Cerebellar nuclear complex (tissue), 1 donor: ENCODE results near the gene COLGALT1.
"Not testable (repeated sequence)": the region's sequence is repeated elsewhere in the genome, so short reads cannot be mapped to it uniquely, and the experiment has no call there.

Source experiments
- DNase-seq, 2 experiments: peaks; one replicate each; lab custom pipeline; 2025; lab: John Stamatoyannopoulos, UW

The COLGALT1 gene

GRCh38 chr19:17560205-17560595 is 4.8 kb downstream of the COLGALT1 start:
- no peak for DNase-seq

DNA sequence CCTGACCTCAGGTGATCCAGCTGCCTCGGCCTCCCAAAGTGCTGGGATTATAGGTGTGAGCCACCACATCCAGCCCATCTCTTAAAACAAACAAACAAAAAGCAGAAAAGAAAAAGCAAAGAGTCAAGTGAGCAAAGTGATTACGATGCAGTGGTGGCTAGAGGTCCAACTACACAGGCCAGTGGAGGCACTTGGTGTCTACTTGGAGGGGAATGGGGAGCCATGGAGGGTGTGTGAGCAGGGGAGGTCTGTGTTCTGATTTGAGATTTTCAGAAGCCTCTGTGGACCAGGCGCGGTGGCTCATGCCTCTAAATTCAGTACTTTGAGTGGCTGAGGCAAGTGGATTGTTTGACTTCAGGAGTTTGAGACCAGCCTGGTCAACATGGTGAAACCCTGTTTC is 6.6 kb downstream of the COLGALT1 start:
- DNase-seq, result no peak

- DNase-seq, result no peak
Measured at GRCh38 chr19:17562561-17562960, 7.1 kb downstream of the COLGALT1 start.

DNA sequence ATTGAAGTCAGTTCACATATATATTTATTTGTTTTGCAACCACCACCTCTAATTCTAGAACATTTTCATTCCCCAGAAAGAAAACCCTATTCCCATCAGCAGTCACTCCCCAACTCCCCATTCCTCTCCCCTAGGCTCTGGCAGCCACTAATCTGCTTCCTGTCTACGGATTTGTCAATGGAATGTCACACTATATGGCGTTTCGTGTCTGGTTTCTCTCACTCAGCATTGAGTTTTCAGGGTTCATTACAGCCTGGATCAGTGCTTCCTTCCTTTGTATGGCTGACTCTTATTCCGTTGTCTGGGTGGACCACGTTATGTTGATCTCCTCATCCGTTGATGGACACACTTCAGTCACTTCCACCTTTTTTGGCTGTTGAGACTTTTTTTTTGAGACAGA is 9.3 kb downstream of the COLGALT1 start:
- DNase-seq, result no peak

GRCh38 chr19:17565611-17566010 is 10.2 kb downstream of the COLGALT1 start:
- no peak for DNase-seq

DNA sequence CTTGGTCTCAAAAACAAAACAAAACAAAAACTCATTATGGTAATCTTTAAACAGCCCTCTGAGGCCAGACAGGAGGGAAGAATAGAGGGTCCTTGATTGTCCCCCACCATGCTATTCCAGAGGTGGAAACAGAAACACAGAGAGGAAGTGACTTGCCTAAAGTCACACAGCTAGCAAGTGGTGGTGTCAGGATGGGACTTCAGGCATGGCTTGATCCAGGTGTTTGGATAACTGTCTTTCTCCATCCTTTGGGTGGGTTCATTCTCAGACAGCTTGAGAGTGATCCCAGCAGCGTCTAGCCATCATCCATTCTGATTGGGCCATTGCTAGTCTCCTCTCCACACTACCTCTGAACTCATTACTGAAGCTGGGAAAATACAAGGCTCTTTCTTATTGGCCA is 12.5 kb downstream of the COLGALT1 start:
- no peak for DNase-seq

GRCh38 chr19:17570291-17570690 is 14.8 kb downstream of the COLGALT1 start:
- DNase-seq, result not testable (repeated sequence)

- DNase-seq, result no peak
Measured at GRCh38 chr19:17570791-17571190, 15.3 kb downstream of the COLGALT1 start.

DNA sequence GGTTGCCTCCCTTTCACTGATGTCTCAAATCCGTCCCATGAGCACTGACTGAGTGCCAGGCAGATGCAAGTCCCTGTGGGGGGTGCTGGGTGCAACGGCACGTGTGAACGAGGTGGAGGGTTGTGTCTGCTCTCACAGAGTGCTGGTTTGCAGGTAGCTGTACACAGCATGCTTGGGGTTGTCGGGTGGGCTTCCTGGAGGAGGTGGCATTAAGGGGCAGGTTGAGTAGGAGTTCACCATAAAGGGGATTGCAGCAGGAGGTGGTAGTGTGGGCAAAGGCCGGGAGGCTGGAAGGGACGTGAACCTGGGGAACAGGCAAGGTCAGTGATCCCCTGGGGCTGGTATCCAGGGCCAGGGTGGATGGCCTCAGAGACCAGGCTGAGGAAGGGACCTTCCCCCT is 17.2 kb downstream of the COLGALT1 start:
- DNase-seq, result no peak

DNA sequence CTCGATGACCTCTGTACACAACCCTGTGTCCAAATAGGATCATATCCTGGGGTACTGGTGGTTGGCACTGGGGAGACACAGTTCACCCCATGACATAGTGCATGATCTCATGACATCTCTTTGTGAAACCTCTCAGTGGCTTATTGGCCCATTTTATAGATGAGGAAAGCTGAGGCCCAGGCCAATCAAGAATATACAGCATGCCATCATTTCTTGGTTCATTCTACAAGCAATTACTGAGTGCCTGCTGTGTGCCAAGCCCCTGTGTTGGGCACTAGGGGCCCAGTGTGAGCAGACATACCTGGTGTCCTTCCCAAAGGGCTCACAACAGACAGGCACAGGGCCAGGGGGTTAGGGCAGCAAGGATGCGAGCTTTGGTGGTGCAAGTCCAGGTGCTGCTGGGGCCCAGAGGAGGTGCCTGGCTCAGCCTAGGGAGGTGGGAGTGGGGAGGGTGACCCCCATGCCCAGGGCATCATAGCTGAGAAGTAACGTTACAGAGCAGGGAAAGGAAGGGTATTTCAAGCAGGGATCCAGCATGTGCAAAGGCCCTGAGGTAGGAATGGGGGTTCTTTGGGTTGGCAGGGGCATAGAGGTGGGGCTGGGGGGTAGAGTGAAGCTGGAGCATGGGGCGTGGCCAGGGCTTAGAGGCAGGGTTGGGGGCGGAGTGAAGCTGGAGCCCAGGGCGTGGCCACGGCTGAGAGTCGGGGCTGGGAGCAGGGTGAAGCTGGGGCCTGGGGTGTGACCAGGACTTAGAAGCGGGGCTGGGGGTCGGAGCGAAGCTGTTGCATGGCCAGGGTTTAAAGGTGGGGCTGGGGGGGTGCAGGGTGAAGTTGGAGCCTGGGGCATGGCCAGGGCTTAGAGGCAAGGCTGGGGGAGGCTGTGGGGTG is 20.7 kb downstream of the COLGALT1 start:
- DNase-seq, result no peak

DNA sequence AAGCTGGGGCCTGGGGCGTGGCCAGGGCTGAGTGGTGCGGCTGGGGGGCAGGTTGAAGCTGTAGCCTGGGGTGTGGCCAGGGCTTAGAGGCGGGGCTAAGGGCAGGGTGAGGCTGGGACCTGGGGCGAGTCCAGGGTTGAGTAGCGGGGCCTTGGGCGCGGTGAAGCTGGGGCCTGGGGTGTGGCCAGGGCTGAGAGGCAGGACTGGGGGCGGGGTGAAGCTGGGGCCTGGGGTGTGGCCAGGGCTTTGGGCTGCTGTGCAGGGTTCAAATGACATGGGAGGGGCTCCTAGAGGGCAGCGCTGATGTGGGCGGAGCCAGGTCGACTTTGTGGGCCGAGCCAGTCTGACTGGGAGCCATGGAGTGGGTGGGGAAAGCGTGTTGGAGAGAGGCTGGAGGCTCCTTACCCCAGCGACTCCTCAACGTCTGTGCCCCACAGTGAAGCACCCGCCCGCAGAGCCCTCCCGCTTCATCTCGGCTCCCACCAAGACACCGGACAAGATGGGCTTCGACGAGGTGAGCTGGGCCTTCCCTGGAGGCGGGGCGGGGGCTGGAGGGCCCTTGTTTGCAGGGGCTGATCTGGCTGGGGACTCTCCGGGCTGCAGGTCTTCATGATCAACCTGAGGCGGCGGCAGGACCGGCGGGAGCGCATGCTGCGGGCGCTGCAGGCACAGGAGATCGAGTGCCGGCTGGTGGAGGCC is 21.5 kb downstream of the COLGALT1 start:
- no peak for DNase-seq

- DNase-seq, result no peak
Measured at GRCh38 chr19:17577457-17578097, 22.1 kb downstream of the COLGALT1 start.

GRCh38 chr19:17579661-17580244 is 24.3 kb downstream of the COLGALT1 start:
- no peak for DNase-seq

DNA sequence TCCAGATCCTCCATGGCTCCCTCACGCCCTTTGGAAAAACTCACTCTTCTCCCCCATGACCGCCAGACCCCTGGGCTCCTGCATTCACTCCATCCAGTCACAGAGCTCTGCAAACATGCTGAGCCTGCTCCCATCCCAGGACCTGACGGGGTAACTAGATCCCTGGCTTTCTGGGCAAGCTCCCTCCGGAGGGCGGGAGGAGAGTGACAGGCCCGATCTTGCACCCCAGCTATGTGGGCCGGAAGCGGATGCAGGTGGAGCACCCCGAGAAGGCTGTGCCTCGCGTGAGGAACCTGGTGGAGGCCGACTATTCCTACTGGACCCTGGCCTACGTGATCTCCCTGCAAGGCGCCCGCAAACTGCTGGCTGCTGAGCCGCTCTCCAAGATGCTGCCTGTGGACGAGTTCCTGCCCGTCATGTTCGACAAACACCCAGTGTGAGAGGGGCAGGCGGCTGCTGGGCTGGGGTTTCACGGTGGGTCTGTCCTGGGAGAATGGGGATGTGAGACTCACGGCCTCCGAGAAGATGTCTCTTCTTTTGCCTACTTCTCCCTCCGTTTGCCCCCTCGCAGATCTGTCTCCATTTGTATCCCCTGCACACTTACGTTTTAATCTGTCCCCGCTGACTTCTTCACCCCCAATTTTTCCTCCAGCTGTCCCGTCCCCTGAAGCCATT is 25.2 kb downstream of the COLGALT1 start:
- no peak for DNase-seq

- no peak for DNase-seq
Measured at GRCh38 chr19:17581211-17581874, 25.9 kb downstream of the COLGALT1 start.

DNA sequence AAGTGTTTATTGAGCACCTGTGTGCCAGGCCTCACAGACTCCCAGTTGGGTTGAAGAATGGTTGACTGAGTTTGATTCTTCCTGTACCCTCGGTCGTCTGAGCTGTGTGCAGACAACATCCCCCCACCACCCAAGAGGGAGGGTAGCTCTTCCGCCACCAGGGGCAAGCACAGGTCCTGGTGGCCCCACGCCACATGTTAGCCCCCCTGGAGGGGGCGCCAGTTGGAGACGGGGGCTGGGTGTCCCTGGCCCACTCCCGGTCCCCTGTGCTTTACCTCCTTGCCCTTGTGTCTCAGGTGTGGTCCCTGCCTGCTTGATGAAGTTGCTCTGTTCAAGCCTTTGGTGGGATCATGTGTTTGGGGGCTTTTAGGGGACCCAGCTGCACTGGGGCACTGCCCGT is 27.2 kb downstream of the COLGALT1 start:
- DNase-seq, result no peak

- DNase-seq, result no peak
Measured at GRCh38 chr19:17584132-17584531, 28.7 kb downstream of the COLGALT1 start.

GRCh38 chr19:17585395-17585794 is 29.9 kb downstream of the COLGALT1 start:
- not testable (repeated sequence) for DNase-seq

DNA sequence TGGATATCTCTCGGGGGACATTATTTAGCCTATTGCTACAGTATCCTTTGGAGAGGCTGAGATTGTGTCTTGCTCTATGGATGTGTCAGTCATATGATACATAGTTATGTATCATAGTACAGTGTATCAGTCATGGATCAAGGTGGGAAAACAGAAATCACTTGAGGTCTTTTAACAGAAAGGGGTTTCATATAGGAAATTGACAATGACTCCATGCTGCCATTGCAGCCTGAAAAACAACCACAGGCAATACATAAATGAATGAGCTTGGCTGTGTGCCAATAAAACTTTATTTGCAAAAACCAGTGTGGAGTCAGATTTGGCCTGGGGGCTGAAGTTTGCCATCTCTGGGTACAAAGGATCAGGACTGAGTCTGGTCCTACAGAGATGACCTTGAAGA is 35.4 kb downstream of the COLGALT1 start:
- no peak for DNase-seq

- DNase-seq, result not testable (repeated sequence)
Measured at GRCh38 chr19:17594296-17594695, 38.8 kb downstream of the COLGALT1 start.

- not testable (repeated sequence) for DNase-seq
Measured at GRCh38 chr19:17598063-17598462, 42.6 kb downstream of the COLGALT1 start.
